AG09309 (cell line): ENCODE measurements around the gene CMBL.
"Not testable (repeated sequence)": the region's sequence is repeated elsewhere in the genome, so short reads cannot be mapped to it uniquely, and the experiment has no call there.

ENCODE experiments used
- DNase-seq: peaks from one replicate; pipeline ENCODE4 v3.0.0-alpha.2; 2010; ENCODE audit warnings: low read depth
- H3K4me3 ChIP-seq: 2 replicates; pipeline ENCODE4 v1.5.1; 2011; ENCODE audit warnings: mild to moderate bottlenecking, low read depth, low read length, moderate library complexity; ENCODE audit not compliant: control insufficient read depth
- CTCF ChIP-seq: IDR thresholded peaks from 2 replicates; pipeline ENCODE4 v1.5.1; 2011; ENCODE audit warnings: mild to moderate bottlenecking, low read depth, low read length, inconsistent platforms; ENCODE audit not compliant: insufficient read depth, control insufficient read depth; ENCODE audit errors: missing control alignments

The CMBL gene

DNA sequence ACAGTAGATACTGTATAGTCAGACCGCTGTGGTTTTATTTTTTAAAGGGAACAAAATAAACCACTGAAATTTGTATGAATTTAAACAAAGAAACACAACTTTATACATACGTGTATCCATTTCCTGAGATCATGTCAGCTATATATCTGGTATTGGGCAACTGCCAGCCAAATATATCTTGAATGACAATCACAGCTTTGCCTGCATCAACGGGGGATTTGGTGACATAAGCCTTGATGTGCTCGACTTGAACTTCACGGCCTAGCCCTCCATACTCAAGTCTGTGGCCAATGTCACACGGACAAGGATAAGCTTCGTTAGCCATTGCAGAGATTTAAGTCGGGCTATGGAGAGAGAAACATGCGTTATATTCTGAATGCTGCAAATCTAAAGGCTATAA is 17.3 kb downstream of the CMBL start:
- DNase-seq, result no peak
- TF ChIP-seq CTCF, result no peak
- H3K4me3 ChIP-seq, result no peak overlapping the region

DNA sequence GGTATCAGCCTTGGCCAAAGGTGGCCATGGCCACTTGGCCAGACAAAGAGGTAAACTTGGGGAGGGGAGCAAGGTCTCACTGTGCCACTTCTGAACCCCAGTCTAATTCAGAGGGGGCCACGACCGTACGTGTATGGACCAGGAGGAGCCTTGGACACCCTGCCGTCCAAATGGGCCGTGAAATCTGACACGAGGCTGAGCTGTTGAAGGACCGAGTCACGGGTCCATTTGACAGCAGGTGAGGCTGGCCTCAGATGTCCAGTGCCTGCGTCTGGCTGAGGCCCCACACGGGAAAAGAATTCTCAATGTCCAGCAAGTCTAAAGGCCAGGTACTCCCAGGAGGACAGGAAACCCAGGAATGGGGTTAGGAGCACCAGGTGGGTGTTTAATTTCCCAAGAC is 17.7 kb downstream of the CMBL start:
- TF ChIP-seq CTCF, result no peak
- no peak overlapping the region for H3K4me3 ChIP-seq

GRCh38 chr5:10289353-10289752 is 18.3 kb downstream of the CMBL start:
- no peak for TF ChIP-seq CTCF
- H3K4me3 ChIP-seq, result no peak overlapping the region
- DNase-seq, result no peak

More for the DNA sequence above, 17.7 kb downstream of the CMBL start:
- no peak for DNase-seq

GRCh38 chr5:10288592-10289219 is 19.0 kb downstream of the CMBL start:
- no peak overlapping the region for H3K4me3 ChIP-seq
- TF ChIP-seq CTCF, result no peak
- DNase-seq, result no peak

DNA sequence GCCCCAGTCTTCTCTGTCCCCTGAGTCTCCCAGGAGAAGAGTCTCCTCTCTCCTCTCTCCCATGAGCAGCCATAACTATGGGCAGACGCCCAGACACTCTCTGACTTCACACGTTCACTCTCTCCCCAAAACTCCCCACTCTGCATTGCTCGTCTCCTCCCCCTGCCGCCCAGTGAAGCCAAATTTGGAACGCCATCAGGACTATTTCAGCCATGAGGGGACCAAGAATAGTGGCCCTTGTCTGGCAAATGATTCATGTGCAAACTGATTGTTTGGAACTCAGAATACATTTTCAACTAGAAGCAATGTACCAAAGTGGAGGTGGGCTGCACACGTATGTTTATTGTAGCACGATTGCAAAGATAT is 20.9 kb downstream of the CMBL start:
- no peak overlapping the region for H3K4me3 ChIP-seq
- no peak for TF ChIP-seq CTCF
- DNase-seq, result no peak

DNA sequence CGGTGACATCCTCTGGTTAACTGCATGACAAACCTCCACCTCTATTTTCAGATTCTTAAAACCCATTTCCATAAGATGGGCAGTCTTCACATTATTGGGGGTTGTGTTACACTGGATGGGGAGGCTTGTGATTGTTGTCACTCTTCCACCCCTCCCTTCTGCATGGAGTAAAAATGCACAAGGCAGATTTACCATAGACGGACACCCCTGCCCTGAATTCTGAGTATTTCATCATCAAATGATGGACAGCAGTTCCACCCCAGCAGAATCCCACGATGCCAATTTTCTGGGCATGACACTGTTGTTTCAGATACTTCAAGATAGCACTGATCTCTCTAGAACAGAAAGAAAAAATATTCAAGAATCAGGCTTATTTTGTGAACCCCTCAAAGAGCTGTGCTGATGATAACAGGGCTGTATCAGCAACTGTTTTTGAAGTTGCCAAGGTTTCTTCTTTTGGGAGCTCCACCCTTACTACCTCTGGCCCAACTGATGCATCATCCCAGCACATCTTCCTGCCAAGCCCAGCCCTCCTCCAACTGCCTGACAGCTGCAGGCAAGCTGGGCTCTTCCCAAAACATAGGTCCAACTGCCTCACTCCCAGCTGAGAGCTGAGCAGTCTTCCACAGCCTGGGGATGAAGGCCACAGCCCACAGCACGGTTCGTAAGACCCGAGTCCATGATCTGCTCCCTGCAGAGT is 21.4 kb downstream of the CMBL start:
- DNase-seq, result no peak
- TF ChIP-seq CTCF, result no peak
- no peak overlapping the region for H3K4me3 ChIP-seq

DNA sequence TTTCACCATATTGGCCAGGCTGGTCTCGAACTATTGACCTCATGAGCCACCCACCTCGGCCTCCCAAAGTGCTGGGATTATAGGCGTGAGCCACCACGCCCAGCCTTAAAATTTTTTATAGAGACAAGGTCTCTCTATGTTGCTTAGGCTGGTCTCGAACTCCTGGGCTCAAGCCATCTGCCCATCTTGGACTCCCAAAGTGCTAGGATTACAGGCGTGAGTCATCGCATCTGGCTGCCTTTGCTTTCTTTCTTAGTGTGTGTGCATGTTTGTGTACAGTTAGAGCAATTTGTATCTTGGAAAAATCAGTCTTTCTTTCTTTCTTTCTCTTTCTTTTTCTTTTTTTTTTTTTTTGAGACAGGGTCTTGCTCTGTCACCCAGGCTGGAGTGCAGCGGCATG is 22.3 kb downstream of the CMBL start:
- not testable (repeated sequence) for H3K4me3 ChIP-seq, DNase-seq
